Epithelial cell of proximal tubule (primary cell): Measurements from ENCODE around the gene PCSK1N. TPM values are rescaled to one million over a fixed set of nuclear protein-coding genes. Genes with fewer than 3 reads are reported as not detected.
"Not testable (repeated sequence)": the region's sequence is repeated elsewhere in the genome, so short reads cannot be mapped to it uniquely, and the experiment has no call there.

ENCODE experiments used
- DNase-seq: peaks from one replicate; pipeline ENCODE4 v3.0.0-alpha.2; 2011; ENCODE audit warnings: low read depth
- H3K4me3 ChIP-seq: 2 replicates; pipeline ENCODE4 v1.5.1; 2011; ENCODE audit warnings: low read depth, mild to moderate bottlenecking, low read length
- total RNA-seq: library from RNA; depleted of rRNA; stranded (reverse); fragments of >200 nt; gene quantifications from 2 replicates; pipeline ENCODE4 v1.2.3, GENCODE V29; 2015
- TF ChIP-seq, protein P1 (sequence below): conservative IDR thresholded peaks from 2 replicates; pipeline ENCODE4 v1.5.1; 2012; ENCODE audit warnings: low read depth, mild to moderate bottlenecking, low read length

PCSK1N gene
- 12.4 and 19.3 TPM in 2 replicates for total RNA-seq

GRCh38 chrX:48835524-48836329 lies at the start of gene PCSK1N:
TSS of gene PCSK1N (minus strand) at chrX:48835610. CDS start at chrX:48835532, 78 bp downstream.
- peak within 1 kb of the TSS; percentile 50 for H3K4me3 ChIP-seq
- no peak for DNase-seq
- TF ChIP-seq, protein P1, sequence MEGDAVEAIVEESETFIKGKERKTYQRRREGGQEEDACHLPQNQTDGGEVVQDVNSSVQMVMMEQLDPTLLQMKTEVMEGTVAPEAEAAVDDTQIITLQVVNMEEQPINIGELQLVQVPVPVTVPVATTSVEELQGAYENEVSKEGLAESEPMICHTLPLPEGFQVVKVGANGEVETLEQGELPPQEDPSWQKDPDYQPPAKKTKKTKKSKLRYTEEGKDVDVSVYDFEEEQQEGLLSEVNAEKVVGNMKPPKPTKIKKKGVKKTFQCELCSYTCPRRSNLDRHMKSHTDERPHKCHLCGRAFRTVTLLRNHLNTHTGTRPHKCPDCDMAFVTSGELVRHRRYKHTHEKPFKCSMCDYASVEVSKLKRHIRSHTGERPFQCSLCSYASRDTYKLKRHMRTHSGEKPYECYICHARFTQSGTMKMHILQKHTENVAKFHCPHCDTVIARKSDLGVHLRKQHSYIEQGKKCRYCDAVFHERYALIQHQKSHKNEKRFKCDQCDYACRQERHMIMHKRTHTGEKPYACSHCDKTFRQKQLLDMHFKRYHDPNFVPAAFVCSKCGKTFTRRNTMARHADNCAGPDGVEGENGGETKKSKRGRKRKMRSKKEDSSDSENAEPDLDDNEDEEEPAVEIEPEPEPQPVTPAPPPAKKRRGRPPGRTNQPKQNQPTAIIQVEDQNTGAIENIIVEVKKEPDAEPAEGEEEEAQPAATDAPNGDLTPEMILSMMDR, result no peak

- TF ChIP-seq, protein P1, result no peak
- H3K4me3 ChIP-seq, result no peak overlapping the region
- no peak for DNase-seq
These were observed 48.3 kb upstream of the PCSK1N start for GRCh38 chrX:48883729-48884128.

GRCh38 chrX:48876944-48877343 lies 41.5 kb upstream of the PCSK1N start:
- H3K4me3 ChIP-seq, DNase-seq: not testable (repeated sequence)

DNA sequence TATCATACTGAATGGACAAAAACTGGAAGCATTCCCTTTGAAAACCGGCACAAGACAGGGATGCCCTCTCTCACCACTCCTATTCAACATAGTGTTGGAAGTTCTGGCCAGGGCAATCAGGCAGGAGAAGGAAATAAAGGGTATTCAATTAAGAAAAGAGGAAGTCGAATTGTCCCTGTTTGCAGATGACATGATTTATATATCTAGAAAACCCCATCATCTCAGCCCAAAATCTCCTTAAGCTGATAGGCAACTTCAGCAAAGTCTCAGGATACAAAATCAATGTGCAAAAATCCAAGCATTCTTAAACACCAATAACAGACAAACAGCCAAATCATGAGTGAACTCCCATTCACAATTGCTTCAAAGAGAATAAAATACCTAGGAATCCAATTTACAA lies 36.6 kb upstream of the PCSK1N start:
- not testable (repeated sequence) for DNase-seq

GRCh38 chrX:48864210-48864609 lies 28.8 kb upstream of the PCSK1N start:
- TF ChIP-seq, protein P1, result no peak

More for the DNA sequence above, 36.6 kb upstream of the PCSK1N start:
- not testable (repeated sequence) for H3K4me3 ChIP-seq

GRCh38 chrX:48854898-48855297 lies 19.5 kb upstream of the PCSK1N start:
- H3K4me3 ChIP-seq, result no peak overlapping the region
- TF ChIP-seq, protein P1, result peak; percentile 55
- no peak for DNase-seq

More at GRCh38 chrX:48864210-48864609, 28.8 kb upstream of the PCSK1N start:
- DNase-seq, result no peak
- no peak overlapping the region for H3K4me3 ChIP-seq

- not testable (repeated sequence) for DNase-seq, H3K4me3 ChIP-seq
These were observed 18.9 kb upstream of the PCSK1N start for GRCh38 chrX:48854121-48854804.

DNA sequence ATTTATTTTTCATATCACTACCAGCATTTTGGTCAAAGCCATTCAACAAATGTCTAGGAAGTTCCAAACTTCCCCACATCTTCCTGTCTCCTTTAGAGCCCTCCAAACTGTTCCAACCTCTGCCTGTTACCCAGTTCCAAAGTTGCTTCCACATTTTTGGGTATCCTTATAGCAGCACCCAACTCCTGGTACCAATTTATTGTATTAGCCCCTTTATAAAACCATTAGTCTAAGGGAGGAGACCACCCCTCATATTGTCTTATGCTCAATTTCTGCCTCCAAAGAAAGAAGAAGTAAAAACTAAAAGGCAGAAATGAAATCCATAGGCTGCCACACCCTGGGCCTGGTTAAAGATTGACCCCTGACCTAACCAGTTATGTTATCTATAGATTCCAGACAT lies 18.1 kb upstream of the PCSK1N start:
- not testable (repeated sequence) for H3K4me3 ChIP-seq, DNase-seq

- no peak overlapping the region for H3K4me3 ChIP-seq
- no peak for DNase-seq
- TF ChIP-seq, protein P1, result no peak
These were observed 17.4 kb upstream of the PCSK1N start for GRCh38 chrX:48852857-48853256.
